Measurements from ENCODE around the gene SNX13. TPM values are rescaled to one million over a fixed set of nuclear protein-coding genes. Genes with fewer than 3 reads are reported as not detected.
A peak's percentile ranks its signal among the peaks of the same experiment; 100 is the strongest.

The SNX13 gene
- 30.7 and 41.9 TPM in 2 replicates for total RNA-seq

GRCh38 chr7:17940302-17940883, at the start of gene SNX13:
TSS of gene SNX13 (minus strand) at chr7:17940494. CDS start at chr7:17940295, 199 bp downstream.
- Histone ChIP-seq H3K36me3 (ENCODE audit: control insufficient read depth, insufficient read depth, low read length) (no peaks in the 10 kb centered on the region), H3K27me3 (ENCODE audit: control insufficient read depth, insufficient read depth, low read length) (no peaks in the 10 kb centered on the region), H3K4me3 (ENCODE audit: low read depth, low read length) (peak within 1 kb of the TSS; percentile 99)
- TF ChIP-seq CTCF (IDR thresholded peaks at IDR 0.05; ENCODE audit: insufficient read depth, low read length, poor library complexity, severe bottlenecking) = peak; percentile 15
- DNase-seq (ENCODE audit: low read depth) = peak; percentile 56

GRCh38 chr7:17989546-17989945, 49.3 kb upstream of the SNX13 start:
- Histone ChIP-seq H3K4me3 (ENCODE audit: low read depth, low read length) (no peak overlapping the region), H3K36me3 (ENCODE audit: control insufficient read depth, insufficient read depth, low read length) (no peaks in the 10 kb centered on the region), H3K27me3 (ENCODE audit: control insufficient read depth, insufficient read depth, low read length) (no peaks in the 10 kb centered on the region)
- no peak for TF ChIP-seq CTCF (IDR thresholded peaks at IDR 0.05; ENCODE audit: insufficient read depth, low read length, poor library complexity, severe bottlenecking)
- no peak for DNase-seq (ENCODE audit: low read depth)

- no peaks in the 10 kb centered on the region for H3K36me3 ChIP-seq (ENCODE audit: control insufficient read depth, insufficient read depth, low read length)
Observed at GRCh38 chr7:17988858-17989257, 48.6 kb upstream of the SNX13 start.

GRCh38 chr7:17988141-17988540, 47.8 kb upstream of the SNX13 start:
- no peak for DNase-seq (ENCODE audit: low read depth)
- TF ChIP-seq CTCF (IDR thresholded peaks at IDR 0.05; ENCODE audit: insufficient read depth, low read length, poor library complexity, severe bottlenecking) = no peak
- H3K4me3 ChIP-seq (ENCODE audit: low read depth, low read length) = no peak overlapping the region

More at GRCh38 chr7:17988858-17989257, 48.6 kb upstream of the SNX13 start:
- no peak overlapping the region for H3K4me3 ChIP-seq (ENCODE audit: low read depth, low read length)
- DNase-seq (ENCODE audit: low read depth) = no peak
- no peaks in the 10 kb centered on the region for H3K27me3 ChIP-seq (ENCODE audit: control insufficient read depth, insufficient read depth, low read length)
- no peak for TF ChIP-seq CTCF (IDR thresholded peaks at IDR 0.05; ENCODE audit: insufficient read depth, low read length, poor library complexity, severe bottlenecking)

GRCh38 chr7:17986851-17987250, 46.6 kb upstream of the SNX13 start:
- no peak overlapping the region for H3K4me3 ChIP-seq (ENCODE audit: low read depth, low read length)
- peak; percentile 44 for DNase-seq (ENCODE audit: low read depth)
- no peak for TF ChIP-seq CTCF (IDR thresholded peaks at IDR 0.05; ENCODE audit: insufficient read depth, low read length, poor library complexity, severe bottlenecking)
- no peaks in the 10 kb centered on the region for H3K27me3 ChIP-seq (ENCODE audit: control insufficient read depth, insufficient read depth, low read length)
- H3K36me3 ChIP-seq (ENCODE audit: control insufficient read depth, insufficient read depth, low read length) = no peaks in the 10 kb centered on the region

More at GRCh38 chr7:17988141-17988540, 47.8 kb upstream of the SNX13 start:
- H3K36me3 ChIP-seq (ENCODE audit: control insufficient read depth, insufficient read depth, low read length) = no peaks in the 10 kb centered on the region
- no peaks in the 10 kb centered on the region for H3K27me3 ChIP-seq (ENCODE audit: control insufficient read depth, insufficient read depth, low read length)

Data from kidney epithelial cell (primary cell).